HG03521 (cell line): ENCODE data around the gene RBMY1F.
"Not testable (repeated sequence)": the region's sequence is repeated elsewhere in the genome, so short reads cannot be mapped to it uniquely, and the experiment has no call there.

Experiments used
- ATAC-seq: cut with Tn5 transposase; IDR thresholded peaks from one replicate; pipeline ENCODE4 v1.9.1; 2021; ENCODE audit warnings: mild to moderate bottlenecking, moderate library complexity; ENCODE audit not compliant: unreplicated experiment

RBMY1F gene

DNA sequence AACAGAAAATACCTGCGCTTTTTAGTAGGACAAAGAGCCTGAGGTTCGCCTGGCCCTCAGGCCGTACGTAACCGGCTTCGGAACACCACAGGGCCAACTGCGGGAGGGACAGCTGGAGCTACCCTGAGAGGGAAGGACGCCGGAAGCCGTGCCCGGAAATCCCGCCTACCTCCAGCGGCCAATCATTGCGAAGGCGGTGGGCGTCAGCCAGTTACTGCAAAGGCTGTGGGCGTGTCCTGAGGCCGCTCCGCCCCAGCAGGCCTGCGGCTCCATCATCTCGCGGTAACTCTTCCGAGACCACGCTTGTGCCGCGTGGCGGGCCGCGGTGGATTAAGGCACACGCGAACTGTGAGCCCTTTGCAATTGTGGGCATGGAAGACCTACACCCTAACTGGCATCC lies at the start of gene RBMY1F:
RBMY1F (minus strand) TSS at position 101 of the 400 bp plus-strand sequence. CDS start 1,954 bp downstream, outside the sequence.
- ATAC-seq: not testable (repeated sequence)

DNA sequence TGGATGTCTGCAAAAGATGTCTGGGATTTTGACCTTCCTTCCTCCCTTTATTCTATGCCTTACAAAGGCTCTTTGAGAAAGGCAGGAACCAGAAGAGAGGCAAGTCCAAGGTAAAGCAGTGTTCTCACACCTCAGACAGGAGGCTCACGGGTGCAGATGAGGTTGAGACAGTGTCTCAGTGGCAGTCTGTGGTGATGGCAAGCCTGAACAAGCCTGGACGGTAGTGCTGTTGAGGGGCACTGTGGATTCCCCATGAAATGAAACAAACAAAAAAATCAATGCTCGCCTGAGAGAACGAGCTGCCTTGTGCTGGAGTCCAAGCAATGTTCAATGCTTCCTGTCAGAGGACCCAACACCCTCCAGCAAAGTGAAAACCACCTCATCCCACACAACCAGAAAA lies 31.6 kb downstream of the RBMY1F start:
- ATAC-seq: not testable (repeated sequence)

DNA sequence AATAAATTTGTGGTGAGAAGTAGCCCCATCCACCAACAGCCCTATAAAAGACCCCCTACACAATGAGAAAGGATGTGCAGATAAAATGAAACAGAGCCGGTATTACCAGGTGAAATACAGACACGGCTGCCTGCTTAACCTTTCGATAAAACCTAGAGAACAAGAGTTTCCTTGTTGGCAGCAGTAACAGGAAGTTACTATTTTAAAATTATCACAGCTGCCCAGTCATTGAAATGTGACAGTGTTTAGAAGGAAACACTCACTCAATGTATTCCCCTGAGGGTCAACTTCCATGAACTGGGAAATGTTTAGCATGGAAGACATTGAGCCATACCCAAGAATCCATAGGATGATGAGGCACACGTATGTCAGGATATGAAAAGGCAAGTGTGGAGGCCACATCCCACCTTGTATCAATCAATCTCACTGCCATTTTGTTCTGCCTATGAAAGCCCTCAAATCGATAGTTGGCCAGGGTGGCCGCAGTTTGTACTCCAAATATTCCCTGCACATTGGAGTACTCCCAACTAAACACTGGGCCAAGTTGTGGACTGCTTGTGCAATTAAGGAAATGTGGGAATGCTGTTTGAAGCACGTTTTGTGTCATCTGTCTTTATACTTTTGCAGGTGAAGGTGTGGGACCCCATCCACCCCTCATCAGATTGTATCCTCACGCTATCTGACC lies 41.6 kb downstream of the RBMY1F start:
- not testable (repeated sequence) for ATAC-seq

DNA sequence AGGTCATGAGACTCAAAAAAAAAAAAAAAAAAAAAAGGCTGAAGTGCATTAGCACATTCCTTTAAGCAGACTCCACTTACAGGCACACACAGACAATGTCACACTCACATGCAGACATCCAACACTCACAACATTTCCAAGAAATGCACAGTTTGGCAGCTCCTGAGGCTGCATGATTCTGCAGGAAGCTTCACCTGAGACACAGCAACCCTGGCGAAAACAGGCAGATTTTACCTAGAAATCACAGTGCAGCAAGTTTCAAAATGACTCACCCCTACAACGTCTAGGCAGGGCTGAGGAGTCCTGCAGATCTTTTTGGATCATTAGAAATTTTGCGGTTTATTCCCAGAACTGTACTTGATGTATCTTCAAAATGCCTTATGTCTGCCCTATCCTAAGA lies 48.0 kb downstream of the RBMY1F start:
- not testable (repeated sequence) for ATAC-seq

DNA sequence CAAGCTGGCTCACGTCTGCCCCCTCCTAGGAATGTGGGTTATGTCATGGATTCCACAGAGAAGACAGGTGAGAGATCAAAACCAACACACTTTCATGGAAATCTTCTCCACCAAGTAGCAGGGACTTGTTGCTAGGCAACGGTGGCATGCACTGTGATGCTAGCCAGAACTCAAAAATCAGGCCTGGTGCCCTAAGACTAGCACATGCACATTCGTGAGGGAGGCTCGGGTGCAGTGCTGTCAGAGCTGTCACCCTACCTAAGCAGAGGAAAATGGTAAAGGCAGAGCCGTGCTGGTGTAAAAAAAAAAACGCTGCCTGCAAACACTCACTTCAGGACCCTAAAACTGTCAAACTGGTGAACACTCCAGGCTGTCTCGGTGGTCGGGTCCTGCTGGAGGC lies 52.2 kb downstream of the RBMY1F start:
- ATAC-seq: not testable (repeated sequence)
